H1 (cell line): ENCODE data around the gene ADCK1. TPM values are rescaled to one million over a fixed set of nuclear protein-coding genes. Genes with fewer than 3 reads are reported as not detected.

ENCODE experiments used
- ASH2L ChIP-seq: fragments of 200-600, 300-600 bp; sonication (generic); IDR thresholded peaks from one replicate; pipeline ENCODE4 v1.7.1; 2017; ENCODE audit warnings: low read length
- PHF8 ChIP-seq: fragments of 200-600 bp; sonication (generic); conservative IDR thresholded peaks from 2 replicates; pipeline ENCODE4 v1.7.1; 2012; ENCODE audit warnings: low read depth, mild to moderate bottlenecking, inconsistent platforms, low read length, moderate library complexity
- RXRA ChIP-seq: IDR thresholded peaks from 2 replicates; pipeline ENCODE4 v1.6.1; 2011; ENCODE audit warnings: low read depth, mild to moderate bottlenecking, low read length, moderate library complexity; ENCODE audit not compliant: insufficient read depth
- SP2 ChIP-seq: IDR thresholded peaks from 2 replicates; pipeline ENCODE4 v1.6.1; 2012; ENCODE audit warnings: mild to moderate bottlenecking, low read length, inconsistent platforms
- TAF1 ChIP-seq: IDR thresholded peaks from 2 replicates; pipeline ENCODE4 v1.6.1; 2011; ENCODE audit warnings: mild to moderate bottlenecking, low read depth, low read length
- polyA plus RNA-seq, 7 experiments: library from polyadenylated mRNA; depleted of rRNA in 3 of 7; stranded (reverse) in 5 of 7; unstranded in 2 of 7; fragments of >200 nt in 5 of 7; fragments of 200-250 nt in 2 of 7; gene quantifications; 1 replicate in 5 of 7; 2 replicates in 1 of 7; 4 replicates in 1 of 7; pipeline versions ENCODE4 v1.2.1 to v1.2.3, GENCODE V29; 2011 to 2013; ENCODE audit warnings: missing spikeins in 2 of 7, mixed read lengths in 2 of 7
- total RNA-seq: library from RNA; stranded (reverse); fragmentation: NEBNext Ultra II Directional; extraction: Animal tissue kit (Norgen Biotek cat#: 25700); gene quantifications from 2 replicates; pipeline ENCODE4 v1.2.1, GENCODE V29; 2021

ADCK1 gene
- total and polyA plus RNA-seq, 2 of the 8 experiments (the other 6 are each of a cell fraction or from before 2014, with no cell fraction given) = 11.0 to 16.8 TPM

GRCh38 chr14:77921818-77922217 is 121.9 kb downstream of the ADCK1 start (continued):
- TF ChIP-seq SP2 (no peak), RXRA (no peak), TAF1 (no peak), PHF8 (no peak), ASH2L (no peak)
- TF ChIP-seq, all 59 proteins: peak for 0
